CD14-positive monocyte (primary cell): ENCODE measurements around the gene SMAD3. TPM values are rescaled to one million over a fixed set of nuclear protein-coding genes. Genes with fewer than 3 reads are reported as not detected.
"Not testable (repeated sequence)": the region's sequence is repeated elsewhere in the genome, so short reads cannot be mapped to it uniquely, and the experiment has no call there.

Experiments
- DNase-seq, 3 donors: peaks; one replicate each; pipeline ENCODE4 v3.0.0-alpha.2; 2011 to 2022
- H2AFZ ChIP-seq: 2 replicates; pipeline ENCODE4 v1.6.0; 2012; ENCODE audit warnings: mild to moderate bottlenecking, low read depth, low read length, inconsistent platforms; ENCODE audit not compliant: insufficient read depth, poor library complexity, severe bottlenecking
- H3K27ac ChIP-seq, 2 donors: 1 replicate in 1 of 2; 2 replicates in 1 of 2; pipeline ENCODE4 v1.5.1; 2012 to 2013; ENCODE audit warnings: low read length in 2 of 2, control low read depth in 1 of 2, inconsistent platforms in 1 of 2, low read depth in 1 of 2, mild to moderate bottlenecking in 1 of 2
- H3K27me3 ChIP-seq, 2 donors: one replicate each; pipeline versions ENCODE4 v1.6.0 to v1.6.1; 2011 to 2013; ENCODE audit warnings: low read length in 2 of 2; ENCODE audit not compliant: control insufficient read depth in 2 of 2, insufficient read depth in 2 of 2
- H3K36me3 ChIP-seq, 2 donors: replicated peaks in 1 of 2; 1 replicate in 1 of 2; 2 replicates in 1 of 2; pipeline versions ENCODE4 v1.5.1 to v1.6.1; 2012 to 2013; ENCODE audit warnings: low read length in 2 of 2, control low read depth in 1 of 2, inconsistent platforms in 1 of 2, mild to moderate bottlenecking in 1 of 2; ENCODE audit not compliant: insufficient read depth in 2 of 2, control insufficient read depth in 1 of 2
- H3K4me1 ChIP-seq, 2 donors: 1 replicate in 1 of 2; 2 replicates in 1 of 2; pipeline versions ENCODE4 v1.5.1 to v1.6.1; 2012 to 2013; ENCODE audit warnings: low read length in 2 of 2, control low read depth in 1 of 2, inconsistent platforms in 1 of 2, mild to moderate bottlenecking in 1 of 2, moderate library complexity in 1 of 2; ENCODE audit not compliant: insufficient read depth in 2 of 2, control insufficient read depth in 1 of 2
- H3K4me2 ChIP-seq: replicated peaks from 2 replicates; pipeline ENCODE3; 2012; ENCODE audit warnings: low read length, moderate library complexity, mild to moderate bottlenecking; ENCODE audit not compliant: poor library complexity, severe bottlenecking; ENCODE audit errors: extremely low read depth
- H3K4me3 ChIP-seq, 3 experiments: fragments of 200-600 bp in 1 of 3; sonication (generic) in 1 of 3; replicated peaks in 1 of 3; 1 replicate in 2 of 3; 2 replicates in 1 of 3; pipeline ENCODE4 v1.5.1; 2011 to 2013; ENCODE audit warnings: low read length in 3 of 3, mild to moderate bottlenecking in 3 of 3, control low read depth in 2 of 3, low read depth in 2 of 3, inconsistent platforms in 1 of 3, moderate library complexity in 1 of 3
- H3K79me2 ChIP-seq: 2 replicates; pipeline ENCODE4 v1.6.0; 2012; ENCODE audit warnings: mild to moderate bottlenecking, control low read depth, inconsistent platforms, low read length, moderate library complexity; ENCODE audit not compliant: insufficient read depth
- H3K9ac ChIP-seq: 2 replicates; pipeline ENCODE4 v1.6.0; 2017; ENCODE audit warnings: low read length, mild to moderate bottlenecking; ENCODE audit not compliant: insufficient read depth, poor library complexity, severe bottlenecking
- H3K9me3 ChIP-seq, 2 donors: replicated peaks in 1 of 2; 1 replicate in 1 of 2; 2 replicates in 1 of 2; pipeline versions ENCODE4 v1.5.1 to v1.6.1; 2012 to 2013; ENCODE audit warnings: low read length in 2 of 2, control low read depth in 1 of 2; ENCODE audit not compliant: control insufficient read depth in 1 of 2, insufficient read depth in 1 of 2
- H4K20me1 ChIP-seq: 2 replicates; pipeline ENCODE4 v1.6.0; 2012; ENCODE audit warnings: mild to moderate bottlenecking, low read length, control low read depth, moderate library complexity; ENCODE audit not compliant: insufficient read depth
- H3K27ac Mint-ChIP-seq, 7 donors: one replicate each; pipeline ENCODE4 v1.8.0; 2020; ENCODE audit warnings: mild to moderate bottlenecking in 7 of 7, mixed read lengths in 7 of 7, moderate library complexity in 6 of 7, inconsistent platforms in 2 of 7
- H3K27me3 Mint-ChIP-seq, 3 donors: one replicate each; pipeline ENCODE4 v1.8.0; 2021 to 2022; ENCODE audit warnings: low read depth in 3 of 3, mild to moderate bottlenecking in 3 of 3, mixed read lengths in 3 of 3, moderate library complexity in 3 of 3, inconsistent platforms in 1 of 3
- H3K36me3 Mint-ChIP-seq, 2 donors: one replicate each; pipeline ENCODE4 v1.8.0; 2020; ENCODE audit warnings: mixed read lengths in 2 of 2, inconsistent platforms in 1 of 2, mild to moderate bottlenecking in 1 of 2
- H3K4me1 Mint-ChIP-seq: one replicate; pipeline ENCODE4 v1.8.0; 2020; ENCODE audit warnings: mild to moderate bottlenecking, mixed read lengths
- H3K4me3 Mint-ChIP-seq, 2 donors: one replicate each; pipeline ENCODE4 v1.8.0; 2020; ENCODE audit warnings: mild to moderate bottlenecking in 2 of 2, mixed read lengths in 2 of 2, moderate library complexity in 1 of 2
- H3K9me3 Mint-ChIP-seq, 7 donors: one replicate each; pipeline ENCODE4 v1.8.0; 2020 to 2022; ENCODE audit warnings: mixed read lengths in 7 of 7, mild to moderate bottlenecking in 6 of 7, moderate library complexity in 6 of 7, inconsistent platforms in 2 of 7
- WGBS: methylation state at CpG from one replicate; pipeline ENCODE4 v1.1.5; 2013; ENCODE audit warnings: missing lambda C conversion rate; ENCODE audit not compliant: insufficient coverage; 5-methylcytosine and 5-hydroxymethylcytosine counted together
- intact Hi-C, 2 donors: fragments of 100-400 bp; cut with micrococcal nuclease; formaldehyde crosslinking; loops; one replicate each; pipeline versions ENCODE4 v1.15.0 to v1.15.1; 2023
- polyA plus RNA-seq, 3 donors: library from polyadenylated mRNA; depleted of rRNA in 1 of 3; unstranded in 2 of 3; stranded (reverse) in 1 of 3; fragments of 300-500 nt in 2 of 3; fragments of >200 nt in 1 of 3; fragmentation: Illumina TruSeq in 2 of 3; gene quantifications; 1 replicate in 2 of 3; 2 replicates in 1 of 3; pipeline ENCODE4 v1.2.3, GENCODE V29; 2012 to 2021
- TF ChIP-seq, protein P1 (sequence below): fragments of 200-600 bp; IDR thresholded peaks from one replicate; pipeline ENCODE4 v1.8.0; 2022; ENCODE audit warnings: antibody characterized with exemption, mild to moderate bottlenecking

The SMAD3 gene
- polyA plus RNA-seq, 3 donors: 4.4 to 41.7 (median 5.4) TPM

DNA sequence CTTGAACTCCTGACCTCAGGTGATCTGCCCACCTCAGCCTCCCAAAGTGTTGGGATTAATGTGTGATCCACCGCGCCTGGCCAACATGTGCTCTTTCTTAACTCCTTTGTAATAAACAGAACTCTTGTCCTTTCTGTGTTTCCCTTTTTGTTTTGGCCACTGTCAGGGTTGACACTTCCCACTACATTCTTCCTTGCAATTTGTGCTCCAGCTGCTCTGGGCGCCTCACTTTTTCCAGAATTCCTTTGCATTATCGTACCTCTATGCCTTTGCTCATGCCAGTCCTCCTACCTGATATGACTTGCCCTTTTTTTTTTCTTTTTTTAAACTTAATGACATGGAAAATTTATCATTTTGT is 38.8 kb upstream of the SMAD3 start:
- H3K9me3 Mint-ChIP-seq: peaks cover 0 to 2% (median 0%) of the 10 kb centered on the region in 7 donors
- peaks cover 62 to 66% of the 10 kb centered on the region in 2 donors for H3K4me1 ChIP-seq
- no peaks in the 10 kb centered on the region for H3K27me3 ChIP-seq
- intact Hi-C loops: loop anchor here (5.0 to 10.0 kb wide), 4 partner anchors 36 to 81 kb away; no protein-coding TSS in a partner anchor
- peaks cover 0 to 2% (median 2%) of the 10 kb centered on the region in 3 donors for H3K27me3 Mint-ChIP-seq
- peak overlapping the region; percentile 39 for H3K9ac ChIP-seq
- no peaks in the 10 kb centered on the region for H3K79me2 ChIP-seq
- peak overlapping the region; percentile 40 for H3K4me2 ChIP-seq
- TF ChIP-seq, protein P1, sequence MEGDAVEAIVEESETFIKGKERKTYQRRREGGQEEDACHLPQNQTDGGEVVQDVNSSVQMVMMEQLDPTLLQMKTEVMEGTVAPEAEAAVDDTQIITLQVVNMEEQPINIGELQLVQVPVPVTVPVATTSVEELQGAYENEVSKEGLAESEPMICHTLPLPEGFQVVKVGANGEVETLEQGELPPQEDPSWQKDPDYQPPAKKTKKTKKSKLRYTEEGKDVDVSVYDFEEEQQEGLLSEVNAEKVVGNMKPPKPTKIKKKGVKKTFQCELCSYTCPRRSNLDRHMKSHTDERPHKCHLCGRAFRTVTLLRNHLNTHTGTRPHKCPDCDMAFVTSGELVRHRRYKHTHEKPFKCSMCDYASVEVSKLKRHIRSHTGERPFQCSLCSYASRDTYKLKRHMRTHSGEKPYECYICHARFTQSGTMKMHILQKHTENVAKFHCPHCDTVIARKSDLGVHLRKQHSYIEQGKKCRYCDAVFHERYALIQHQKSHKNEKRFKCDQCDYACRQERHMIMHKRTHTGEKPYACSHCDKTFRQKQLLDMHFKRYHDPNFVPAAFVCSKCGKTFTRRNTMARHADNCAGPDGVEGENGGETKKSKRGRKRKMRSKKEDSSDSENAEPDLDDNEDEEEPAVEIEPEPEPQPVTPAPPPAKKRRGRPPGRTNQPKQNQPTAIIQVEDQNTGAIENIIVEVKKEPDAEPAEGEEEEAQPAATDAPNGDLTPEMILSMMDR: no peak
- no peak overlapping the region for H2AFZ ChIP-seq
- H3K36me3 ChIP-seq: no peaks in the 10 kb centered on the region
- no peaks in the 10 kb centered on the region for H3K9me3 ChIP-seq
- peaks cover 67% of the 10 kb centered on the region for H3K4me1 Mint-ChIP-seq
- peak overlapping the region in 1 of 2 donors; percentile 35 for H3K4me3 Mint-ChIP-seq
- H3K36me3 Mint-ChIP-seq: peaks cover 9 to 10% of the 10 kb centered on the region in 2 donors
- 20% methylated on average over 2 of the region's 4 CpGs for WGBS
- peak overlapping the region in 1 of 3 experiments; percentile 45 for H3K4me3 ChIP-seq
- no peaks in the 10 kb centered on the region for H4K20me1 ChIP-seq
- H3K27ac Mint-ChIP-seq: peak overlapping the region; percentile 94 to 99 (median 99)
- H3K27ac ChIP-seq: peak overlapping the region; percentile 84 to 97
- peak; percentile 31 to 57 (median 51) for DNase-seq

DNA sequence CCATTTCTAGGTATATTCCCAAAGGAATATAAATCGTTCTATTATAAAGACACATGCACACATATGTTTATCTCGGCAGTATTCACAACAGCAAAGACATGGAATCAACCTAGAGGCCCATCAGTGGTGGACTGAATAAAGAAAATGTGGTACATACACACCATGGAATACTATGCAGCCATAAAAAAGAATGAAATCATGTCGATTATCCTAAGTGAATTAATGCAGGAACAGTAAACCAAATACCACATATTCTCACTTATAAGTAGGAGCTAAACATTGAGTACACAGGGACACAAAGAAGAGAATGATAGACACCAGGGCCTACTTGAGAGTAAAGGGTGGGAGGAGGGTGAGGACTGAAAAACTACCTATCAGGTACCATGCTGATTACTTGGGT is 37.0 kb upstream of the SMAD3 start:
- H3K36me3 ChIP-seq, H3K36me3 Mint-ChIP-seq, H3K4me3 Mint-ChIP-seq, DNase-seq, H2AFZ ChIP-seq, H3K4me3 ChIP-seq, H4K20me1 ChIP-seq, H3K9ac ChIP-seq, H3K79me2 ChIP-seq, H3K4me2 ChIP-seq, H3K27me3 ChIP-seq, H3K27me3 Mint-ChIP-seq, H3K9me3 Mint-ChIP-seq, H3K9me3 ChIP-seq: not testable (repeated sequence)
- H3K27ac ChIP-seq: peak overlapping the region in 1 of 2 donors; percentile 38
- peak overlapping the region in 6 of 7 donors; percentile 70 to 93 (median 83) for H3K27ac Mint-ChIP-seq
- no CpG with 5 or more reads among the region's 3 CpGs for WGBS
- H3K4me1 Mint-ChIP-seq: peaks cover 51% of the 10 kb centered on the region
- H3K4me1 ChIP-seq: peaks cover 56 to 60% of the 10 kb centered on the region in 2 donors
- intact Hi-C loops: loop anchor here (5.0 to 10.0 kb wide), 4 partner anchors 34 to 79 kb away; no protein-coding TSS in a partner anchor
